ENCODE data around the gene GRK4.
"Not testable (repeated sequence)": the region's sequence is repeated elsewhere in the genome, so short reads cannot be mapped to it uniquely, and the experiment has no call there.

Gene GRK4

GRCh38 chr4:2930758-2931511 is 32.4 kb upstream of the GRK4 start:
- in situ Hi-C loops (cut with HindIII; ENCODE audit: low sequenced_read_pairs): no loop called here

- in situ Hi-C loops (cut with HindIII; ENCODE audit: low sequenced_read_pairs): no loop called here
Observed at GRCh38 chr4:2931512-2932301, 31.7 kb upstream of the GRK4 start.

- in situ Hi-C loops (cut with HindIII; ENCODE audit: low sequenced_read_pairs): no loop called here
Observed at GRCh38 chr4:2932321-2932950, 30.9 kb upstream of the GRK4 start.

- in situ Hi-C loops (cut with HindIII; ENCODE audit: low sequenced_read_pairs): no loop called here
Observed at GRCh38 chr4:2932951-2933565, 30.3 kb upstream of the GRK4 start.

- in situ Hi-C loops (cut with HindIII; ENCODE audit: low sequenced_read_pairs): no loop called here
Observed at GRCh38 chr4:2933566-2934076, 29.8 kb upstream of the GRK4 start.

- in situ Hi-C loops (cut with HindIII; ENCODE audit: low sequenced_read_pairs): no loop called here
Observed at GRCh38 chr4:2934077-2934812, 29.1 kb upstream of the GRK4 start.

- in situ Hi-C loops (cut with HindIII; ENCODE audit: low sequenced_read_pairs): no loop called here
Observed at GRCh38 chr4:2934813-2935761, 28.3 kb upstream of the GRK4 start.

- in situ Hi-C loops (cut with HindIII; ENCODE audit: low sequenced_read_pairs): no loop called here
Observed at GRCh38 chr4:2935762-2936743, 27.3 kb upstream of the GRK4 start.

GRCh38 chr4:2936773-2937145 is 26.6 kb upstream of the GRK4 start:
- in situ Hi-C loops (cut with HindIII; ENCODE audit: low sequenced_read_pairs): no loop called here

GRCh38 chr4:2937146-2937857 is 26.1 kb upstream of the GRK4 start:
- in situ Hi-C loops (cut with HindIII; ENCODE audit: low sequenced_read_pairs): no loop called here

GRCh38 chr4:2937986-2938385 is 25.4 kb upstream of the GRK4 start:
- in situ Hi-C loops (cut with HindIII; ENCODE audit: low sequenced_read_pairs): no loop called here

- in situ Hi-C loops (cut with HindIII; ENCODE audit: low sequenced_read_pairs): not testable (repeated sequence)
Observed at GRCh38 chr4:2938411-2938810, 25.0 kb upstream of the GRK4 start.

GRCh38 chr4:2938906-2939305 is 24.5 kb upstream of the GRK4 start:
- in situ Hi-C loops (cut with HindIII; ENCODE audit: low sequenced_read_pairs): no loop called here

- in situ Hi-C loops (cut with HindIII; ENCODE audit: low sequenced_read_pairs): no loop called here
Observed at GRCh38 chr4:2939383-2940243, 23.8 kb upstream of the GRK4 start.

- in situ Hi-C loops (cut with HindIII; ENCODE audit: low sequenced_read_pairs): no loop called here
Observed at GRCh38 chr4:2940267-2941137, 22.9 kb upstream of the GRK4 start.

Measured in DLD1 (cell line).